ENCODE measurements around the gene ZRANB3. TPM values are rescaled to one million over a fixed set of nuclear protein-coding genes. Genes with fewer than 3 reads are reported as not detected.

Gene ZRANB3
- total RNA-seq, 1 experiment from 2014 or later: 10.4 TPM

DNA sequence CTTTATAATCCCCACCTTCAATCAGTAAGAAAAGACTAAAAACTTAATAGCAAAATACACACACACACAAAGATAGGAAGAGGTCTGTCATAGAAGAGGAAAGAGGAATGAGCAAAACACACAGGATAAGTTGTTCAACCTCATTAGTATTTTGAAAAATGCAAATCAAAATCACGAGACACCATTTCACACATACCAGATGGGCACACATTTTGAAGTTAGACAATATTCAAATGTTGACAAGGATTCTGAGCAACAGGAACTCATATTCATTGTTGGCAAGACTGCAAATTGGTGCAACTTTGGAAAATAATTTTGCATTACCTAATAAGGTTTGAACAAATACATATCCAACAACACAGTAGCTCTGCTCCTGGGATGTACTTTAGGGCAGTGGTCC, 351.3 kb downstream of the ZRANB3 start:
- no peak overlapping the region for H3K4me3 ChIP-seq (ENCODE audit: insufficient read depth, low read depth, low read length)
- H3K36me3 ChIP-seq (replicated peaks; ENCODE audit: control insufficient read depth, insufficient read depth, low read length): no peaks in the 10 kb centered on the region
- no peak for DNase-seq
- no peaks in the 10 kb centered on the region for H3K27me3 ChIP-seq (ENCODE audit: control insufficient read depth, insufficient read depth, low read length)

DNA sequence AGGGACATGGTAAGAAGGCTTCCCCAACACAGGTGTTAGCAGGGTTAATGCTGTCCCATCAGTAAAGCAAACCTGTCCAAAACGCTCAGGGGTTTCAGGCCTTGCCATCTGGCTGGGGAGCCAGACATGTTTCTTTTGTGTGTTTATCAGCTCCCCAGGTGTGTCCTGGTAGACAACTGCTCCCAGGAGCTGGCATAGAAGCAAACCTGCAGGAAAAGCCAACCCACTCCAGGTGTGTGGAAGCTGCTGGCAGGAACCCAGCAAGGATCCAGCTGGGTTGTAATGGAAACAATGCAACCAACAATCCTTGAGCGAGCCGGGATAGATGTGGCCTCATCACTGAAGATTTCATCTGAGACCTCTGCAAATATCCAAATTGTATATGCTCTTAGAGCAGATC, 355.8 kb downstream of the ZRANB3 start:
- Histone ChIP-seq H3K4me3 (ENCODE audit: insufficient read depth, low read depth, low read length) (no peak overlapping the region), H3K27me3 (ENCODE audit: control insufficient read depth, insufficient read depth, low read length) (no peaks in the 10 kb centered on the region), H3K36me3 (replicated peaks; ENCODE audit: control insufficient read depth, insufficient read depth, low read length) (peaks cover 2% of the 10 kb centered on the region; the same call in 1 of the 2 replicates)
- peak; percentile 24 for DNase-seq

DNA sequence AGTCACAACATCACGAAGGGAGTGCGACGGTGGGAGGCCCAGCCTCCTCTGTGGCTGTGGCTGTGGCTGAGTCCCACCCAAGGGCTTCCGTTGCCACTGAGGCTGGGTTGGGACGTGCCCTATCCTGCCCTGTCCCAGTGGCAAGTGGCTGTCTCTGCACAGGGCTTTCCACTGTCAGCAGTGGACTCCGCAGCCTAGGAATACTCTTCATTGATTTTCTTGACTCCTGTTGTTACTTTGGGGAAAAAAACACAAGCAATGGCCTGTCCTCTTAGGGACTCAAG, 356.3 kb downstream of the ZRANB3 start:
- H3K36me3 ChIP-seq (replicated peaks; ENCODE audit: control insufficient read depth, insufficient read depth, low read length): peaks cover 2% of the 10 kb centered on the region; the same call in 1 of the 2 replicates
- DNase-seq: no peak
- no peaks in the 10 kb centered on the region for H3K27me3 ChIP-seq (ENCODE audit: control insufficient read depth, insufficient read depth, low read length)
- H3K4me3 ChIP-seq (ENCODE audit: insufficient read depth, low read depth, low read length): no peak overlapping the region

DNA sequence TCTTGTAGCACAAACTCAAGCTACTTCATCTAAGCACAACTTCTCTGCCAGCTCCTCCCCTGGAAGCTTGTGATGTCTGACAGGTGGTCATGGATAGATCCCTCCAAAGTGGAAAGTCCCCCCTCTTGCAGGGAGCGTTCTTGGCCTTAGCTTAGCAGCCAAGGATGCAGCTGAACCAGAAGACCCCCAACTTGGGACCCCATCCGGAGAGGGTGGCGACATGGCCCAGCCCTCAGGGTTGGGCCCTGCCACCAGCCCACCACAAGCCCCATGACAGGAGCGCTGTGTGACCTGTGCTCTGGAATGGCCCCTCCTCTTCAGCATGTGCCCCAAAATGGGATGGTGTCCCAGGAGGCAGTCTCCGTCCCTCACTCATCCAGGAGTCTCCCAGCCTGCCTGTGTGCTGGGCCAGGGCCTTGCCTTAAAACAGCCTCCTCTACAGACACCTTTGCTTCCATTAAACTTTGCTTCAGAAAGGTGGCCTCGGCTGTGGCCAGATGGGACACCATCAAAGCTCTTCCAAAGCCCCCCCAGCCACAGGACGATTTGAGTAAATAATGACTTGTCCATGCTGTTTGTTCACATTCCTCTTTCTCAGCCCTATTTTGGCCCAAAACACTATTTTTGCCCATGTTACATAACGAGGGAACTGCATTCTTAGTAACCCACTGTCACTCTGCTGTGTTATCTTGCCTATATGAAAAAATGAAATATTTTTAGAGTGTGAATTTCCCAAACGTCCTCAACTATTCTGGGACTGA, 356.8 kb downstream of the ZRANB3 start:
- peaks cover 2% of the 10 kb centered on the region for H3K36me3 ChIP-seq (replicated peaks; ENCODE audit: control insufficient read depth, insufficient read depth, low read length)
- no peak overlapping the region for H3K4me3 ChIP-seq (ENCODE audit: insufficient read depth, low read depth, low read length)
- peak; percentile 24 for DNase-seq

DNA sequence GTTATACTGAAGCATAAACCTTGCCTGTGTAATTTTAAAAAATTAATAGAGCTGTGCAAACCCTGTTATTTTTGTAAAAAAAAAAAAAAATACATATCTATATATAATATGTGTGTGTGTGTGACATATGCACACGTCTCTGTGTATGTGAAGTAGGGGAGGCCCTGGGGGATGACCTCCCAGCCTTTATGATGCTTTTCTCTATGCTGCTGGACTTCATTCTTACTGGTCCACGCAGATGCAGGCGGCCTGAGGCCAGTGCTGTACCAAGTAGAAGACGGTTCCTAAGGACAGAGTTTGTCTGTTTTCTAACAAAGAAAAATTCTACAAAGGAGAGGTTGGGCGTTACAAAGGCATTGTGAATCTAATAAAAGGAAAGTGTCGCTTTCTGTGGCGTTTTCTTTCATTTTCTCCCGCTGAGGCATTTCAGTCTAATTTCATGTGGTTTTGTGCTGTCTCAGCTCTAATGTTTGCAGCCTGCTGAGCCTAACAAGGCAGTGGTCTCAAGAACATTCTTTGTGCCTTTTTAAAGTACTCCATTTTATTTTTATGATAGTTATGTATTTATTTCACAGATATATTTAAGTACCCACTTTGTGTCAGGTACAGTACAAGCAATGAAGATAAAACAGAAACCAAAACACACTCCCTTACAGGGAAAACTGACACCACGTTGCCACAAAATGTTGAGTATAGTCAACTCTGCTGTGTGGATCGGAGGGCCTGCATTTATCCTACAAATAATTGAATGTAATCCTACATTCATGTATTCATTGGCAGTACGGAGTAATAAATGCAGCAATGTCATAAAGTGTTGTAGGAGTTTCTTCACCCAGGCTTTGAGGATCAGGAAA, 360.9 kb downstream of the ZRANB3 start:
- DNase-seq: no peak
- Histone ChIP-seq H3K27me3 (ENCODE audit: control insufficient read depth, insufficient read depth, low read length) (no peaks in the 10 kb centered on the region), H3K4me3 (ENCODE audit: insufficient read depth, low read depth, low read length) (no peak overlapping the region), H3K36me3 (replicated peaks; ENCODE audit: control insufficient read depth, insufficient read depth, low read length) (peaks cover 10% of the 10 kb centered on the region)

More for the DNA sequence above, 356.8 kb downstream of the ZRANB3 start:
- no peaks in the 10 kb centered on the region for H3K27me3 ChIP-seq (ENCODE audit: control insufficient read depth, insufficient read depth, low read length)

DNA sequence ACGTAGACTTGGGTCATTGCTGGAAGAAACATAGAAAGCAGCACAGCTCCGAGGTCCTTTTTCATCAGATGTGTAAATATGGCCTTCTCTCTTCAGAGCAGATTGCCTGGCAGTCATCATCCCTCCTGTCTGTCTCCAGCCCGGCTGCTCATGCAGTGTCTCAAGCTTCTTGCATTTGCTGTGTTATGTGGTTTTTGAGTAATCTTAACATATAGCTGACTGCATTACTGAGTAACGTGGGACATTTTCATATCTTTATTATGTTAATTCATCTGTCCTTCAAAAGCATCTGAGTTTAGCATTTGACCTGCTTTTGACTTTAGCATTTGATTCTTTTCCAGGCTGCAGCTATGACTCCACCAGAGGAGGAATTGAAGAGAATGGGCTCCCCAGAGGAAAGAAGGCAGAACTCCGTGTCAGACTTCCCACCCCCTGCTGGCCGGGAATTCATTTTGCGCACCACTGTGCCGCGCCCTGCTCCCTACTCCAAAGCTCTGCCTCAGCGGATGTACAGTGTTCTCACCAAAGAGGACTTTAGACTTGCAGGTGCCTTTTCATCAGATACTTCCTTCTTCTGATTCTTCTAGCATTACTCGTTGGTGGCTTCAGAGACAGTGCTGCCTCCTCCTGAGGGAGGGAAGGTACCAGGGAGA, 362.7 kb downstream of the ZRANB3 start:
- no peaks in the 10 kb centered on the region for H3K27me3 ChIP-seq (ENCODE audit: control insufficient read depth, insufficient read depth, low read length)
- H3K36me3 ChIP-seq (replicated peaks; ENCODE audit: control insufficient read depth, insufficient read depth, low read length): peaks cover 16% of the 10 kb centered on the region
- no peak overlapping the region for H3K4me3 ChIP-seq (ENCODE audit: insufficient read depth, low read depth, low read length)
- DNase-seq: no peak

DNA sequence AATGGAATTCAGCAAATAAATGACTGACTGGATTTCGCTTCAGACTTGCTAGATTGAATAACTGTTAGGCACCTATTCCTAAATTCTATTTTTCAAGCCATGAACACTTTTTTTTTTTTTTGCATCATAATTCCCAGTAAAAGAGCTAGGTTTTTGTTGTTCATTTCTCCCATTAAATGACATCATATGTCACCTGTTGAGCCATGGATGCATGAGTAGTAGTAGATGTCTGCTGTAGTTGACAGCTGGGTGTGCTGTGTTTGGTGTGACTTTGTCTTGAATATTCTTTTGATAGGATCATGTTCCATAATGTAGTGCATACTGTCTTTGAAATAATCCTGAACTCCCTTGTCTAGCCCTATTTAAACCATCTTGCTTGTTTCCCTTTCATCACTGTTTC, 363.7 kb downstream of the ZRANB3 start:
- DNase-seq: no peak
- H3K36me3 ChIP-seq (replicated peaks; ENCODE audit: control insufficient read depth, insufficient read depth, low read length): peaks cover 16% of the 10 kb centered on the region
- H3K27me3 ChIP-seq (ENCODE audit: control insufficient read depth, insufficient read depth, low read length): no peaks in the 10 kb centered on the region
- no peak overlapping the region for H3K4me3 ChIP-seq (ENCODE audit: insufficient read depth, low read depth, low read length)

DNA sequence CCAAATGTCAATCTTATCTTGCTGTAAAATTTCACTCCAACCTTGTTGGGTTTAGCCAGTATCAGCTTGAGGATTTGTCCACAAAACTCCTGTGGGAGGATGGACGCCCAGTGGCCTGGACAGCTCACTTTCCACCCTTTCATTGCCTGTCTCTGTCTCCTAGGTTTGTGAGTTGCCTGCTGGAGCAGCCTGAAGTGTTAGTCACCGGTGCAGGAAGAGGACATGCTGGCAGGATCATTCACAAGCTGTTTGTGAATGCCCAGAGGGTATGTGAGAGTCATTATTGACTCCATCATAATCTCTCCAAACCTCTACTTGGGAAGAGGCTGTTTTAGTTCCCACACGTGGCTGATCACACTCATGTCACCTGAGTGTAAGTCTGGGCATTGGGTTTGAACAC, 366.6 kb downstream of the ZRANB3 start:
- Histone ChIP-seq H3K36me3 (replicated peaks; ENCODE audit: control insufficient read depth, insufficient read depth, low read length) (peaks cover 14% of the 10 kb centered on the region), H3K4me3 (ENCODE audit: insufficient read depth, low read depth, low read length) (no peak overlapping the region), H3K27me3 (ENCODE audit: control insufficient read depth, insufficient read depth, low read length) (no peaks in the 10 kb centered on the region)
- DNase-seq: no peak

DNA sequence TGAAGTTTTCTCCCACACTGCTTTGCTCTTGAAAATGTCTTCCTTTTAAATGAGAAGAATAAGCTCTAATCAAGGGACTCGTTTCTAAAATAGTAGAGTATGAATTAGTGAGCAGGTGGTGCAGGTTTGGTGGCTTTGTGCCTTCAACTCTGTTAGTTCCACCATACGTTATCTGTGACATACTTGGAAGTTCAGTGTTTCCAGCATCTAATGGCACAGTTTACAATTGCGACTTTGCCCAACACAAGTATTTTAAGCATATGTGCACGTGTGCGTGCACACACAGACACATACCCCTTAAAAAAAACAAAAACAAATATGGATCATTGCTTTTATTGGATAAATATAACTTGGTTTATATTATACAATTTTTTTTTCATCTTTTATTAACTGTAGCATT, 367.1 kb downstream of the ZRANB3 start:
- no peaks in the 10 kb centered on the region for H3K27me3 ChIP-seq (ENCODE audit: control insufficient read depth, insufficient read depth, low read length)
- no peak for DNase-seq
- H3K36me3 ChIP-seq (replicated peaks; ENCODE audit: control insufficient read depth, insufficient read depth, low read length): peaks cover 13% of the 10 kb centered on the region
- no peak overlapping the region for H3K4me3 ChIP-seq (ENCODE audit: insufficient read depth, low read depth, low read length)

DNA sequence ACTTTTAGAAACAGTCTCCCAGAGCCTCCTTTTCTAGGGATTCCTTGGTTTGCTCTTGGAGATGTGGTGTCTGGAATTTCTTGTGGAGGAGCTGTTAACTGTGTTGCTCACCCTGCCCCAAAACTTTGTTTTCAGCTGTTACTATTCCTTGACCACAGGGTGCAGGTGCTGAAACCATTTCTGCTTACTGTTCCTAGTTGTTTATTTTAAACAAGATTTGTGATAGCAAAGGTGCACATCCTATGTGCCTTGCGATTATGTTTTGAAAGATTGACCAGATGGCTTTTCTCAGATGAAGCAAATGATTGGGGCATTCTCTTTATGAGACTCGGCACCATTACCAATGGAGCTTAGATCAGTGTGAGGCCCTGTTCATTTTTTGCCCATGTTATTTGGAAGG, 367.7 kb downstream of the ZRANB3 start:
- H3K36me3 ChIP-seq (replicated peaks; ENCODE audit: control insufficient read depth, insufficient read depth, low read length): peaks cover 8% of the 10 kb centered on the region
- no peak for DNase-seq
- no peaks in the 10 kb centered on the region for H3K27me3 ChIP-seq (ENCODE audit: control insufficient read depth, insufficient read depth, low read length)
- H3K4me3 ChIP-seq (ENCODE audit: insufficient read depth, low read depth, low read length): no peak overlapping the region

DNA sequence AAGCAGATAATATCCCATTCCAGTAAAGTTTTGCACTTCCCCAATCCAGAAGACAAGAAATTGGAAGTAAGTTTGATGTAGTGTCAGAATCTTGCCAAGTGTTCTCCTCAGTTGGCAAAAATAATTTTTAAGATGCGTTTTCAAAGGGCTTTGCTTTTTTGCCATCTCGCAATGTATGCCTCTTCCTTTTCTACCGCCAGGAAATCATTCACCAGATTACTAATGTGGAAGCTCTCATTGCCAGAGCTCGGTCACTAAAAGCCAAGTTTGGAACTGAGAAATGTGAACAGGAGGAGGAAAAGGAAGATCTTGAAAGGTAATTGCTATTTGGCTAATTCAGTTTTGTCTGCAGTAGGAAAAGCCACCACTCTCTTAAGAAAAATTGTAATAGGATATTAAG, 368.2 kb downstream of the ZRANB3 start:
- Histone ChIP-seq H3K36me3 (replicated peaks; ENCODE audit: control insufficient read depth, insufficient read depth, low read length) (peaks cover 8% of the 10 kb centered on the region), H3K27me3 (ENCODE audit: control insufficient read depth, insufficient read depth, low read length) (no peaks in the 10 kb centered on the region), H3K4me3 (ENCODE audit: insufficient read depth, low read depth, low read length) (no peak overlapping the region)
- no peak for DNase-seq

DNA sequence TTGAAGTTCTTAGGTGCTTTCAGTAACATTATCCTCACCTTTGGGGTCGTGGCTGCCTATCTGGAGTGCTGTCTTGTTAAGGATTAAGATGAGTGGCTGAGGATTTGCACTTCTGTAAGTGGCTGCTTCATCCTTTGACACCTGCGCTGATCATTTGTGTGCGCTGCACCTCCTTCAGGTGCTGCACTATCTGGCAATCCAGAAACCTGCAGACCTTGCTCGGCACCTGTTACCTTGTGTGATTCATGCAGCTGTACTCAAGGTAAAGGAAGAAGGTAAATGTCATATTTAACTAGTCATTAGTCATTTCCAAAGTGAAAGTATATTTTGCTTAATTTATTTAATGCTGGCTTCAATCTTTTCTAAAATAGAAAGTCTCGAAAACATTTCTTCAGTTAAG, 368.6 kb downstream of the ZRANB3 start:
- Histone ChIP-seq H3K4me3 (ENCODE audit: insufficient read depth, low read depth, low read length) (no peak overlapping the region), H3K27me3 (ENCODE audit: control insufficient read depth, insufficient read depth, low read length) (no peaks in the 10 kb centered on the region), H3K36me3 (replicated peaks; ENCODE audit: control insufficient read depth, insufficient read depth, low read length) (peaks cover 6% of the 10 kb centered on the region)
- DNase-seq: no peak

DNA sequence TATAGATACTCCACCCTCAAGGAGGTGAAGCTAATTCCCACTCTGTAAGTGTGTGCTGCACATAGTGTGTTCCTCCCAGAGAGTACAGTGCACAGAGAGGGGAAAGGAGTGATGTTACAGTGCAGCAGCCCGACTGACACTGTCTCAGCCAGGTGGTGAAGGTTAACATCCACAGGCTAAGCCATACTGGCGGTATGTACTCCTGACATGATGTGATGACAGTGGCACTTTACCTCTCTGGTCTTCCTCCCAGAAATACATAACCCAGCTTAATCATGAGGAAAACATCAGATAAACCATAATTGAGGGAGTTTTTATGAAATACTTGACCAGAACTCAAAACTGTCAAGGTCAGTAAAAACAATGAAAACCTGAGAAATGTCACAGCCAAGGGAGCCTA, 371.8 kb downstream of the ZRANB3 start:
- DNase-seq: no peak
- Histone ChIP-seq H3K4me3 (ENCODE audit: insufficient read depth, low read depth, low read length) (no peak overlapping the region), H3K27me3 (ENCODE audit: control insufficient read depth, insufficient read depth, low read length) (no peaks in the 10 kb centered on the region), H3K36me3 (replicated peaks; ENCODE audit: control insufficient read depth, insufficient read depth, low read length) (peaks cover 4% of the 10 kb centered on the region)

DNA sequence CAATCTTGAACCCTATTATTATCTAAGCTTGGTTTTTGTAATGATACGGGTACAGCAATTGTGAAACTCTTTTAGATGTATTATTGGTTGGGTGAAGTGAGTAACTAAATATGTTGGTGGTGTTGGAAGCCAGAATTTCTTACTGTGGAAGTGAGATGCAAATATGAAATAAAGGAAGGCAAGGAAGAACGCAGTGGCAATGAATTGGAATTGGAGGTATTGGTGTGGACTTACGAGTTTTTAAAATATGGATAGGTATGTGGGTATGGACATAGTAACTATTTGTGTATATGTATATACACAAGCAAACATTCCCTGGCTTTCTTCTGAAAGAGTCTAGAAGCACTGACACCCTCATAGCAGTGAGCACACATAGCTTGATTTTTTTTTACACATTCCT, 373.2 kb downstream of the ZRANB3 start:
- DNase-seq: no peak
- Histone ChIP-seq H3K36me3 (replicated peaks; ENCODE audit: control insufficient read depth, insufficient read depth, low read length) (peaks cover 6% of the 10 kb centered on the region), H3K27me3 (ENCODE audit: control insufficient read depth, insufficient read depth, low read length) (no peaks in the 10 kb centered on the region), H3K4me3 (ENCODE audit: insufficient read depth, low read depth, low read length) (no peak overlapping the region)

DNA sequence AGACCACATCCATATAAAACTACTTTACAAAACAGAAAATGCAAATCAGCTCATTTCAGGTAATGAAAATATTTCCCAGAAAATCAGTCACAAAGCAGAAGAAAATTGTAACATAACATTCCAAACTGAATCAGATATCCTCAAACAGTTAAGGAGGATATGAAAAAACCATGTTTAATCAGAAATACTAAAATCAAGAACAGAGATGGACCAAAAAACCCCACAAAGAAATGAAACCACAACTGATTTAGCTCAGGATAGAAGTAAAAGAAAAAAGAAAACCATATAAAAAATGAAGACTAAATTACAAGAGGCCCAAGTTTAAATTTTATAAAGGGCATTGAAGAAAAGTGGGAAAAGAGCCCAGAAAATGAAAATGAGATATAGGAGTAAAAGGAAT, 376.1 kb downstream of the ZRANB3 start:
- DNase-seq: no peak
- Histone ChIP-seq H3K36me3 (replicated peaks; ENCODE audit: control insufficient read depth, insufficient read depth, low read length) (peaks cover 7% of the 10 kb centered on the region), H3K27me3 (ENCODE audit: control insufficient read depth, insufficient read depth, low read length) (no peaks in the 10 kb centered on the region), H3K4me3 (ENCODE audit: insufficient read depth, low read depth, low read length) (no peak overlapping the region)

All from H7 (cell line).